ENCODE results near the gene UST. TPM values are rescaled to one million over a fixed set of nuclear protein-coding genes. Genes with fewer than 3 reads are reported as not detected.
A peak's percentile ranks its signal among the peaks of the same experiment; 100 is the strongest.

Gene UST
- total RNA-seq, 2 experiments from 2014 or later, result 1.2 to 1.5 TPM

GRCh38 chr6:149024361-149024760 is 277.5 kb downstream of the UST start:
- POLR2A ChIA-PET, result interaction anchor here (1.1 kb wide), 2 partner anchors 12 to 385 kb away, joined by 3 read pairs; no protein-coding TSS in a partner anchor
- no peak overlapping the region for H3K27ac Mint-ChIP-seq
- intact Hi-C loops (cut with micrococcal nuclease), result no loop called here
- CTCF ChIA-PET, result interaction anchor here (1.1 to 10.7 kb wide), 5 partner anchors 9 to 447 kb away, joined by 3 to 180 read pairs (median 3); no protein-coding TSS in a partner anchor
- peaks cover 10% of the 10 kb centered on the region for H3K36me3 Mint-ChIP-seq (ENCODE audit: low read depth)
- H3K9me3 Mint-ChIP-seq, result peaks cover 5% of the 10 kb centered on the region
- ATAC-seq (no peak), DNase-seq (no peak)
- H3K4me1 Mint-ChIP-seq (ENCODE audit: low read depth), result peaks cover 4% of the 10 kb centered on the region
- no peaks in the 10 kb centered on the region for H3K27me3 Mint-ChIP-seq
- H3K4me3 Mint-ChIP-seq, result no peak overlapping the region
- TF ChIP-seq, protein P1, sequence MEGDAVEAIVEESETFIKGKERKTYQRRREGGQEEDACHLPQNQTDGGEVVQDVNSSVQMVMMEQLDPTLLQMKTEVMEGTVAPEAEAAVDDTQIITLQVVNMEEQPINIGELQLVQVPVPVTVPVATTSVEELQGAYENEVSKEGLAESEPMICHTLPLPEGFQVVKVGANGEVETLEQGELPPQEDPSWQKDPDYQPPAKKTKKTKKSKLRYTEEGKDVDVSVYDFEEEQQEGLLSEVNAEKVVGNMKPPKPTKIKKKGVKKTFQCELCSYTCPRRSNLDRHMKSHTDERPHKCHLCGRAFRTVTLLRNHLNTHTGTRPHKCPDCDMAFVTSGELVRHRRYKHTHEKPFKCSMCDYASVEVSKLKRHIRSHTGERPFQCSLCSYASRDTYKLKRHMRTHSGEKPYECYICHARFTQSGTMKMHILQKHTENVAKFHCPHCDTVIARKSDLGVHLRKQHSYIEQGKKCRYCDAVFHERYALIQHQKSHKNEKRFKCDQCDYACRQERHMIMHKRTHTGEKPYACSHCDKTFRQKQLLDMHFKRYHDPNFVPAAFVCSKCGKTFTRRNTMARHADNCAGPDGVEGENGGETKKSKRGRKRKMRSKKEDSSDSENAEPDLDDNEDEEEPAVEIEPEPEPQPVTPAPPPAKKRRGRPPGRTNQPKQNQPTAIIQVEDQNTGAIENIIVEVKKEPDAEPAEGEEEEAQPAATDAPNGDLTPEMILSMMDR (IDR thresholded peaks at IDR 0.05), result no peak

DNA sequence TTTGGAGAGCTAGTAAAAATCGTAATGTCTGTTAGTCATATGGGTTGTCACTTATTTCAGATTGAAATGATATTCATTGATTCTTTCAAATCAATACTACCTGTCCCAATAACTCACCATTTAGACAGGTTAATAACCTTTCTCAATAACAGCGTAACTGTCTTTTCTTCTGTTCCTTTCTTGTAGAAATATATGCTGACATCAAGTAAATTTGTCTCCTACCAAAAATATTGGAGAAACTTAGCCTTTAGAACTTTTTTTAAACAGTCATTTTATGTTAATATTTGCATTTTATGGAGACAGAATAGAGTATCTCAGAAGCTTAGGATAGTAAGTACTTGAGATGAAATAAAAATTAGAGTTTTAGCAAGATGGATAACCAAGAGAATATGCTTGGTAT is 278.2 kb downstream of the UST start:
- Mint-ChIP-seq H3K27ac (no peak overlapping the region), H3K4me1 (ENCODE audit: low read depth) (peaks cover 10% of the 10 kb centered on the region), H3K27me3 (no peaks in the 10 kb centered on the region), H3K36me3 (ENCODE audit: low read depth) (peaks cover 10% of the 10 kb centered on the region), H3K4me3 (no peak overlapping the region), H3K9me3 (peaks cover 5% of the 10 kb centered on the region)
- intact Hi-C loops (cut with micrococcal nuclease), result no loop called here
- ChIA-PET CTCF (interaction anchor here (0.6 to 10.7 kb wide), 7 partner anchors 8 to 505 kb away, joined by 3 to 180 read pairs (median 3); no protein-coding TSS in a partner anchor), POLR2A (interaction anchor here (0.7 to 1.1 kb wide), 3 partner anchors 13 to 510 kb away, joined by 3 to 4 read pairs (median 3); no protein-coding TSS in a partner anchor)
- ATAC-seq (no peak), DNase-seq (no peak)
- TF ChIP-seq, protein P1 (IDR thresholded peaks at IDR 0.05), result no peak

GRCh38 chr6:149026530-149026942 is 279.7 kb downstream of the UST start:
- H3K4me1 Mint-ChIP-seq (ENCODE audit: low read depth), result peaks cover 22% of the 10 kb centered on the region
- intact Hi-C loops (cut with micrococcal nuclease), result no loop called here
- ChIA-PET POLR2A (no interaction called here), CTCF (interaction anchor here (0.7 to 10.7 kb wide), 19 partner anchors 8 to 497 kb away, joined by 3 to 180 read pairs (median 4); no protein-coding TSS in a partner anchor)
- peaks cover 5% of the 10 kb centered on the region for H3K9me3 Mint-ChIP-seq
- ATAC-seq, result peak; percentile 64
- no peak overlapping the region for H3K27ac Mint-ChIP-seq
- H3K27me3 Mint-ChIP-seq, result no peaks in the 10 kb centered on the region
- peaks cover 10% of the 10 kb centered on the region for H3K36me3 Mint-ChIP-seq (ENCODE audit: low read depth)
- peak; percentile 62 for DNase-seq
- H3K4me3 Mint-ChIP-seq, result no peak overlapping the region
- TF ChIP-seq, protein P1 (IDR thresholded peaks at IDR 0.05), result peak; percentile 74

- CTCF ChIA-PET, result interaction anchor here (0.9 to 10.7 kb wide), 15 partner anchors 9 to 496 kb away, joined by 3 to 180 read pairs (median 4); no protein-coding TSS in a partner anchor
Measured at GRCh38 chr6:149027484-149027883, 280.7 kb downstream of the UST start.

More at GRCh38 chr6:149027484-149027883, 280.7 kb downstream of the UST start:
- intact Hi-C loops (cut with micrococcal nuclease), result no loop called here
- H3K9me3 Mint-ChIP-seq, result peaks cover 5% of the 10 kb centered on the region
- POLR2A ChIA-PET, result interaction anchor here (0.6 to 0.9 kb wide), 3 partner anchors 294 to 404 kb away, joined by 3 read pairs; no protein-coding TSS in a partner anchor
- H3K4me3 Mint-ChIP-seq, result no peak overlapping the region
- H3K27me3 Mint-ChIP-seq, result no peaks in the 10 kb centered on the region
- no peak for ATAC-seq
- DNase-seq, result no peak
- H3K4me1 Mint-ChIP-seq (ENCODE audit: low read depth), result peaks cover 32% of the 10 kb centered on the region
- peaks cover 10% of the 10 kb centered on the region for H3K36me3 Mint-ChIP-seq (ENCODE audit: low read depth)
- TF ChIP-seq, protein P1 (IDR thresholded peaks at IDR 0.05), result no peak
- H3K27ac Mint-ChIP-seq, result no peak overlapping the region

Data from activated CD8-positive, alpha-beta T cell treated with anti-CD3 and anti-CD28 coated beads for 36 hours (primary cell).